ENCODE measurements around the gene UBXN11.
"Not testable (repeated sequence)": the region's sequence is repeated elsewhere in the genome, so short reads cannot be mapped to it uniquely, and the experiment has no call there.

UBXN11 gene

DNA sequence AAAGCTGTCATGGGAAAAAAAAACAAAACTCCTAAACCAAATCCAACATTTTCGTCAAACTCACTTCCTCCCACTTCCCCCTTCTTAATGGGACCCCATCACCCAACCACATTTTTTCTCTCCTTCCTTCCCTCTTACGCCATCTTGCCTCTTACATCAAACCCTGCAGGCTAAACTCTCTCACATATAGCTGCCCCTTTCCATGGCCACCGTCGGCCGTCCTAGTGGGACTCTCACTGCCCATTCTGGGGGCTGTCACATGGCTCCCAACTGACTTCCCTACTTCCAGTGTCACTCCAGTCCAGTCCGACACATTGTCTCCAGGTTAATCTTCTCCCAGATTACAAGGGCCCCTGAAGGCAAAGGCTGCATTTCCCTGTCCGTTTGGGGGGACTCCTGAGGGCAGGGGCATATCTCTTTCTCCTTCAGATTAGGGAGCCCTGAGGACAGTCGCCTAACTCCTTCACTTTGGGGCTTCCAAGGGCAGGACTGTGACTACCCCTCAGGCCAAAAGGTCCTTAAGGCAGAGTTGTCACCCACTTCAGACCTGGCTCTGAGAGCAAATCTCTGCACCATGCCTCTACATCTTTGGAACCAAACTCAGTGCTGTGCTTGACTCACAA is 658 bp downstream of the UBXN11 start:
- DNase-seq (ENCODE audit: low spot score) = no peak

GRCh38 chr1:26302733-26303405 is 3.6 kb downstream of the UBXN11 start:
- no peak for DNase-seq (ENCODE audit: low spot score)

- no peak for DNase-seq (ENCODE audit: low spot score)
These were observed 5.7 kb downstream of the UBXN11 start for GRCh38 chr1:26300578-26301275.

- DNase-seq (ENCODE audit: low spot score) = no peak
These were observed 8.7 kb downstream of the UBXN11 start for GRCh38 chr1:26297791-26298124.

- DNase-seq (ENCODE audit: low spot score) = no peak
These were observed 9.2 kb downstream of the UBXN11 start for GRCh38 chr1:26297057-26297790.

DNA sequence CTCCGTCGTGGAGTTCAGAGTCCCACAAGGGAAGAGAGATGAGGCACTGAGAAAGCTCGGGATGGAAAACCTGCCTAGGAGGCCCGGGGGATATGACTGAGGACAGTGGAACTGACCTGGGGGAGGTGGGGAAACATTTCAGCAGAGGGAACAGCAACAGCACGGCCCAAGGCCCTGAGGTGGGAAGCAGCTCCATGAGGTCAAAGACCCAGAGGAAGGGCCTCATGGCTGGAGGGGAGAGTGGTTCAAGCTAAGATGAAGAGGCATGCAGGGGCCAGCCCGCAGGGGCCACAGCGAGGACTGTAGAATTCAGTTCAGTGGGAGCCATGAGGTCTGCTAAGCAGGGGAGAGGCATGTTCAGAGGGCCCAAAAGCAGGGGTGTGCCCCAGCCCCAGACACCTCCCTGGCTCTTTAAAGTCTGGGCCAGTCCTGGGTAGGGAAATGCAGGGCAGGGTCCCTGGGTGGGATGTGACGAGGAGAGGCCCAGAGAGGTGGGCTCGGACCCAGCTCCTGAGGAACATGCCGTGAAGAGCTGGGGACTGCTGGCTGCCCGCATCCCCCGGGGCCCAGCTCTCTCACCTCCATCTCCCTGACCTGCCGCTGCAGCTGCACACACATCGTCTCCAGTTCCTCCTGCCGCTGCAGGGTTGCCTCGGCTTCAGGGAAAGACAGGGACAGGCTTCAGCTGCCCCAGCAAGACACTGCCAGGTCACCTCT is 9.9 kb downstream of the UBXN11 start:
- no peak for DNase-seq (ENCODE audit: low spot score)

- DNase-seq (ENCODE audit: low spot score) = no peak
These were observed 11.0 kb downstream of the UBXN11 start for GRCh38 chr1:26295194-26296138.

DNA sequence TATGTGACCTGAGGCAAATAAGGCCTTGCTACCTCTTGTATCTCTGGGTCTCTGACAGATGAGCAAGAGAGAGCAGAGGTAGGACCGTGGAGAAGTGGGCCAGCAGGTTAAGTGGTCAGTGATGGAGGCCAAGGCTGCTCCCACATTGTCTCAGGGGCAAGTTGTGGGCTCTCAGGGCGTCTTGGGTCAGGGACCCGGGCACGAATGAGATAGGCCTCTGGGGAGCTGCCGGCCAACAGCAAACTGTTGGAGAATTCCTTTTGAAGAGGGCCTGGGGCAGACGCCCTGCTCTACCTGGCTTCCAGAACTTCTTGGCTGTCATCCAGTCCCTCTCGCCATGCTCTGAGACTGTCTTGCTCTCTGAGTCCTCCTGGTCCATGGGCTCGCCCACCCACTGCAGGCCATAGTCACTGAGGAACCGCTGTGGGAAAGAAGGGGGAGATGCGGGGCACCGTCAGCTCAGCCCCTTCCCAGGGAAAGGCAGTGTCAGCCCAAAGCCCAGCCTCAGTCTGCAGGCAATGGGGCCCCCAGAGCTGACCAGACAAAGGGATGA is 12.4 kb downstream of the UBXN11 start:
- no peak for DNase-seq (ENCODE audit: low spot score)

GRCh38 chr1:26292735-26293134 is 13.7 kb downstream of the UBXN11 start:
- DNase-seq (ENCODE audit: low spot score) = not testable (repeated sequence)

DNA sequence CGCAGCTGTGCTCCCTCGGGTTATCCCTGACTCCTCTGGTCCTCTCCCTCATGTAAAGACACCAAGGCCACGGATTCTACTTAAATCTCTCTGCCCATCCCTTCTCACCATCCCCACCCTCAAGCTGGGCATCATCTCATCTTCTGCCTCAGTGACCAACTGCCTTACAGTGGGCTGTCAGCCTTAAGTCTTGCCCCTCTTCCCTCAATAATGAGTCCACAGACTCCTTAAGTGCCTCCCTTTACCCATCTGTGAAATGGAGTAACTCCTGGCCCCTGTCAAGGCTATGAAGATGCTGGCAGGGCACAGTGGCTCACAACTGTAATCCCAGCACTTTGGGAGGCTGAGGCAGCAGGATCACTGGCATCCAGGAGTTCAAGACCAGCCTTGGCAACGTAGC is 14.5 kb downstream of the UBXN11 start:
- DNase-seq (ENCODE audit: low spot score) = no peak

GRCh38 chr1:26291433-26291832 is 15.0 kb downstream of the UBXN11 start:
- DNase-seq (ENCODE audit: low spot score) = no peak

DNA sequence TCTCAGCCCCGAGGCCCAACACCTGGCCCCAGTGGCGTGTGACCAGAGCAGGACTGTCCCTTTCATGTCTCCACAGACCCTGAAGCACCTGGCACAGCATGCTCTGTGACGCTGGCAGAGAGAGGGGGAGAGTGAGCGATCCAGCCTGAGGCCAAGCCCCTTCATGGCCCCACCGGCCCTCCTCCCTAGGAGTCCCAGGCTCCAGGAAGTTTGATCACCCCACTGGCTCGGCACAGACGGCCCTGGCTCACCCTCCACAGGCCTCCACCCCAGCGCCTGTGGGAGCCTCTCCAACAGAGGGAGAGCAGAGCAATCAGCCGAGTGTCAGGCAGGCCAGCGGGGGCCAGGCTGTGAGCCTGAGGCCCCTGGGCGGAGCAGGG is 15.6 kb downstream of the UBXN11 start:
- no peak for DNase-seq (ENCODE audit: low spot score)

DNA sequence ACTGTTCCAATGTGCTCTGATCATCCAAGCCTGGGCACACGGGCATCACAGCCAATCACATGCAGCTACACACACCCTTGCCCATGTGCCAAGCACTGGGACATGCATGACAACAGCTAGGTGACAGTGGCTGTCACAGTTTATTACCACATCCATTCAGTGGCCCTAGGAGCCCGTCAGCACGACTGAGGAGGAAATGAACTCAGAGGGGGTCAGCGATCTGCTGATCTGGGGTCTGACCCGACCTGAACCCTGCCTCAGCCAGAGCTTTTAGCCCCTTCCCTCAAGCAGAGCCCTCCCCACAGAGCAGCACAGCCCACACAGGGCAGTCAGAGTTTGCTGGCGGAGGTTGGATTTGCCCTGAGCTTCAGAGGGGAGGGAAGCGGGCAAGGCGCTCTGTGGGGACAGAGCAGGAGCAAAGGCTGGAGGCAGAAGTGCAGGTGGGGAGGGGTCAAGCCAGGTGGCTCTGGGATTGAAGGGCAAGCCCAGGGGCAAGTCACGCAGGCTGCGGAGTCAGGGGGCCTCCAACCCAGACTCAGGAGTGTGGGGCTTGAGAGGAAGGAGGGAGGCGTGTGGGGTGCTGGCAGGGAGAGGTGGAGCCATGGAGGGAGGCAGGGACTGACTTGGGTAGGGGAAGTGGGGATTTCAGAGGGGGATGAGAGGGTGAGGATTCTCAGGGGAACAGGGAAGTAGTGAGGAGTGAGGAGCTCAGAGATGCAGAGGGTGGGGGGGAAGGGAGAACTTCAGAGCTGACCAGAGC is 16.1 kb downstream of the UBXN11 start:
- DNase-seq (ENCODE audit: low spot score) = no peak

DNA sequence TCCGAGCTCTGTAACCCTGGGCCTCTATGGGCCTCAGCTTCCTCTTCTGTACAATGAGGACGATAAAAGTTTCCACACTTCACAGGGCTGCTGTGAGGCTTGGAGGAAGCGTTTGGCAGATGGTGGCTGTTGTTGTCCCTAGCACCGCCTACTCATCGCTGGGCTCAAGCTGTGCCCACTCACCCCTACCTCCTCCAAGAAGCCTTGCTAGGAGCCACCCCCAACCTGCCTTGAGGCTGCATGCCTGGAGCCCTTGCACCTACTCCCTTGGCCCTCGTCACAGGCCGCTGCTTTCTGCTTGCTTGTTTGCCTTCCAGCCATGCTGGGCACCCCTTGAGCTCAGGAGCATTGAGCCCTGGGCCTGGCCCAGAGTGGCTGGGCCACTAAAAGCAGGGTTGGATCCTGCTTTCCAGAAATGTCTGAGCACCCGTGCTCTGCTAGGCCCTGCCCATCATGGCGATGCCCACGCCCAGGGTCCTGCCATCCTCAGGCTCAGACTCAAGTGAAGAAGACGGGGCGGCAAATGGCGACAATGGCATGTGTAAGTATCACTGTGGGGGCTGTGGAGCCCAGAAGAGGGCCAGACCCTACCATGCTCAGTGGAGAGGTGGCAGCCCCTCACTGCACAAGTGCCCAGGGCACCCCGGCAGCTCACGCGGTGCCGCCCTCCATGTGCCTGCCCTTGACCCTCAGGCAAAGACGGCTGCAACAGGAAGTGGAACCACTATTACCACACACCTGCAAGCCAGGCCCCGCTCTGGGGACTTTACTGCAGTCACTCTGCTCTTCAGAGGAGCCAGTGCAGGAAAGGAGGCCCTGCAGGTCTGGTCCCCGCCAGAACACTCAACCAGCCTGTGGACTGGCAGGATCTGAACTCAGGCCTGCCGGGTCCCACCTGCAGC is 17.0 kb downstream of the UBXN11 start:
- DNase-seq (ENCODE audit: low spot score) = no peak

- no peak for DNase-seq (ENCODE audit: low spot score)
These were observed 18.0 kb downstream of the UBXN11 start for GRCh38 chr1:26288311-26288941.

DNA sequence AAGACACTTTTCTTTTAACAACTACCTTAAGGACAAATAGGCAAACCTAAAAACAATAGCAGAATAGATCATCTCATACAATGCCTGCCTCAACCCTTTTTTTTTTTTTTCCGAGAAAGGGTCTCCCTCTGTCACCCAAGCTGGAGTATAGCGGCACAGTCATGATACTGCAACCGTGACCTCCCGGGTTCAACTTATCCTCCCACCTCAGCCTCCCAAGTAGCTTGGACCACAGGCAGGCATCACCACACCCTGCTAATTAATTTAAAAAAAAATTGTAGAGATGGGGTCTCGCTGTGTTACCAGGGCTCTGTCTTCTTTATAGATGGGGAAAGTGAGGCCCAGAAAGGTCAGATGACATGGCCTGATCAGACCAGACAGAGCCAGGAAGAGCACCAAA is 18.6 kb downstream of the UBXN11 start:
- DNase-seq (ENCODE audit: low spot score) = no peak

DNA sequence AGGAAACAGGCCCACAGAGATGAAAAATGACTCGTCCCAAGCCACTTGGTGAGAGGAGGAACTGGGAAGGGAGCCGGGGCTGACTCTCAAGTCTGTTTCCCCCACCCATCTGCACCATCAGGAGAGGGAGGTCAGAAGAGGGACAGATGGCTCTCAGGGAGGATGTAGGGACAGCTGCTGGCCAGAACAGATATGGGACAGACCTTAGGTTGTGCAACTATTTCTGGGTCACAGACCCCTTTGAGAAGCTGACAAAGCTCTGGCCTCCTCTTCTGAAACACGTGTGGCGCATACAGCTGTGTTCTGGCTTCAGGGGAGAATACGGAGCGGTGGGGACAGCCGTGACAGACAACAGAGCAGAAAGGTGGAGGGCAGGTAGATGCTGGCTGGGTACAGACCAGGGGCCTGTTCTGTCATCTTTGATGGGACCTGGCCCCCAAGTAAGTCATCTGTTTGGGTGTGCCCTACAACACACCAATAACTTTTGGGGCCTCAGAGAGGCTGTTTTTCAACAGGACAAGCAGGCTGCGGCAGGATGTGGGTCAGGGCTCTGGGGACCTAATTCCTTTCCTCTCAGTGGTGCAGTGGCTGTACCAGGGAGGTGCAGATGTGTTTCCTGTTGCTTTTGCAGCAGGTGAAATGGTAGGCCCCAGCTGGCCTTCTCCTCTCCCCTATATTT is 19.3 kb downstream of the UBXN11 start:
- DNase-seq (ENCODE audit: low spot score) = no peak

- no peak for DNase-seq (ENCODE audit: low spot score)
These were observed 20.4 kb downstream of the UBXN11 start for GRCh38 chr1:26286064-26286416.

All from SK-N-DZ (cell line).